Keratinocyte (primary cell): ENCODE data around the gene PRKAR2B. TPM values are rescaled to one million over a fixed set of nuclear protein-coding genes. Genes with fewer than 3 reads are reported as not detected.

Experiments used
- DNase-seq: peaks from one replicate; pipeline ENCODE4 v3.0.0-alpha.2; 2011; ENCODE audit warnings: low read depth, missing footprints, low spot score
- FAIRE-seq: peaks from 2 replicates; lab custom pipeline; 2011; peaks lifted over from hg19 to GRCh38; lab: Jason Lieb, UNC
- H2AFZ ChIP-seq: 2 replicates; pipeline ENCODE4 v1.6.0; 2012; ENCODE audit warnings: low read length, control low read depth, inconsistent platforms; ENCODE audit not compliant: control insufficient read depth
- H3K27ac ChIP-seq: 2 replicates; pipeline ENCODE4 v1.5.1; 2011; ENCODE audit warnings: low read length; ENCODE audit not compliant: control insufficient read depth, insufficient read depth
- H3K27me3 ChIP-seq: 3 replicates; pipeline ENCODE4 v1.6.0; 2011; ENCODE audit warnings: low read length; ENCODE audit not compliant: control insufficient read depth, insufficient read depth; ENCODE audit errors: extremely low read depth
- H3K36me3 ChIP-seq, 2 experiments: 2 replicates in 1 of 2; 3 replicates in 1 of 2; pipeline ENCODE4 v1.5.1; 2011; ENCODE audit warnings: low read length in 2 of 2, mild to moderate bottlenecking in 1 of 2; ENCODE audit not compliant: control insufficient read depth in 2 of 2, insufficient read depth in 2 of 2; ENCODE audit errors: extremely low read depth in 1 of 2
- H3K4me1 ChIP-seq: 3 replicates; pipeline ENCODE4 v1.5.1; 2011; ENCODE audit warnings: low read length; ENCODE audit not compliant: control insufficient read depth, insufficient read depth; ENCODE audit errors: extremely low read depth
- H3K4me2 ChIP-seq: 3 replicates; pipeline ENCODE4 v1.6.0; 2011; ENCODE audit warnings: low read depth, low read length; ENCODE audit not compliant: control insufficient read depth, insufficient read depth; ENCODE audit errors: extremely low read depth
- H3K4me3 ChIP-seq, 3 experiments: fragments of 200-600 bp in 1 of 3; sonication (generic) in 1 of 3; 2 replicates in 2 of 3; 3 replicates in 1 of 3; pipeline ENCODE4 v1.5.1; 2011 to 2016; ENCODE audit warnings: low read length in 3 of 3, mild to moderate bottlenecking in 3 of 3, control low read depth in 2 of 3, inconsistent platforms in 1 of 3, low read depth in 1 of 3, mixed read lengths in 1 of 3, mixed run types in 1 of 3, moderate library complexity in 1 of 3; ENCODE audit not compliant: control insufficient read depth in 2 of 3, insufficient read depth in 2 of 3; ENCODE audit errors: extremely low read depth in 1 of 3
- H3K79me2 ChIP-seq: 2 replicates; pipeline ENCODE4 v1.6.0; 2012; ENCODE audit warnings: low read length; ENCODE audit not compliant: control insufficient read depth, insufficient read depth
- H3K9ac ChIP-seq: 3 replicates; pipeline ENCODE4 v1.6.0; 2011; ENCODE audit warnings: low read length; ENCODE audit not compliant: control insufficient read depth, insufficient read depth; ENCODE audit errors: extremely low read depth
- H3K9me1 ChIP-seq: 3 replicates; pipeline ENCODE4 v1.6.0; 2011; ENCODE audit warnings: low read length; ENCODE audit not compliant: control insufficient read depth, insufficient read depth; ENCODE audit errors: extremely low read depth
- H3K9me3 ChIP-seq: 2 replicates; pipeline ENCODE4 v1.5.1; 2012; ENCODE audit warnings: low read depth, low read length; ENCODE audit not compliant: control insufficient read depth
- H4K20me1 ChIP-seq: 3 replicates; pipeline ENCODE4 v1.6.0; 2011; ENCODE audit warnings: low read length; ENCODE audit not compliant: control insufficient read depth, insufficient read depth; ENCODE audit errors: extremely low read depth
- CTCF ChIP-seq, 3 experiments: IDR thresholded peaks in 1 of 3; conservative IDR thresholded peaks in 1 of 3; optimal IDR thresholded peaks in 1 of 3; 2 replicates in 2 of 3; 3 replicates in 1 of 3; pipeline versions ENCODE3 to v1.5.1; 2011; ENCODE audit warnings: low read length in 3 of 3, mild to moderate bottlenecking in 3 of 3, moderate library complexity in 2 of 3, control low read depth in 1 of 3, inconsistent platforms in 1 of 3; ENCODE audit not compliant: insufficient read depth in 2 of 3; ENCODE audit errors: extremely low read depth in 1 of 3
- EZH2 ChIP-seq: IDR thresholded peaks from one replicate; pipeline ENCODE4 v1.6.1; 2012; ENCODE audit warnings: inconsistent platforms, mild to moderate bottlenecking, low read length, moderate library complexity
- dilution Hi-C: fragments of 300-500 bp; cut with MboI; formaldehyde crosslinking; loops from one replicate; pipeline ENCODE4 v1.7.0; 2020; ENCODE audit warnings: low sequenced_read_pairs; ENCODE audit not compliant: extremely low pct_ligation_motif_present
- polyA plus RNA-seq, 5 experiments: library from polyadenylated mRNA; depleted of rRNA in 3 of 5; stranded (reverse) in 3 of 5; stranded (forward) in 1 of 5; unstranded in 1 of 5; fragments of >200 nt; gene quantifications; 1 replicate in 1 of 5; 2 replicates in 3 of 5; 3 replicates in 1 of 5; pipeline versions ENCODE4 v1.2.1 to v1.2.3, GENCODE V29; 2011 to 2012; ENCODE audit warnings: missing spikeins in 2 of 5, low read depth in 1 of 5, low replicate concordance in 1 of 5

PRKAR2B gene
- polyA plus RNA-seq, 1 donor (not counting 4 experiments of a cell fraction or from before 2014, with no cell fraction given) = 0.01 TPM

GRCh38 chr7:107035446-107035845 lies 9.1 kb upstream of the PRKAR2B start:
- Histone ChIP-seq H3K4me1 (no peaks in the 10 kb centered on the region), H3K27ac (no peak overlapping the region), H3K9me3 (no peaks in the 10 kb centered on the region), H3K79me2 (no peaks in the 10 kb centered on the region), H2AFZ (no peak overlapping the region), H3K9ac (no peak overlapping the region), H3K4me2 (no peak overlapping the region), H3K4me3 (no peak overlapping the region), H4K20me1 (no peaks in the 10 kb centered on the region), H3K36me3 (no peaks in the 10 kb centered on the region), H3K9me1 (no peaks in the 10 kb centered on the region), H3K27me3 (no peaks in the 10 kb centered on the region)
- dilution Hi-C loops = no loop called here
- no peak for DNase-seq
- no peak for FAIRE-seq
- TF ChIP-seq EZH2 (no peak), CTCF (optimal IDR thresholded peaks at IDR 0.05 in 1 of 3, IDR thresholded peaks at IDR 0.05 in 1 of 3, conservative IDR thresholded peaks at IDR 0.05 in 1 of 3; ENCODE audit: extremely low read depth in 1 of 3, insufficient read depth in 2 of 3, low read length in 3 of 3) (no peak)

GRCh38 chr7:107036535-107036934 lies 8.0 kb upstream of the PRKAR2B start:
- dilution Hi-C loops = no loop called here
- Histone ChIP-seq H3K9me3 (no peaks in the 10 kb centered on the region), H4K20me1 (no peaks in the 10 kb centered on the region), H3K4me1 (no peaks in the 10 kb centered on the region), H3K27ac (no peak overlapping the region), H3K79me2 (no peaks in the 10 kb centered on the region), H3K36me3 (no peaks in the 10 kb centered on the region), H2AFZ (no peak overlapping the region), H3K9ac (no peak overlapping the region), H3K9me1 (no peaks in the 10 kb centered on the region), H3K4me3 (no peak overlapping the region), H3K27me3 (no peaks in the 10 kb centered on the region), H3K4me2 (no peak overlapping the region)
- FAIRE-seq (no peak), DNase-seq (no peak)
- no peak for TF ChIP-seq CTCF (optimal IDR thresholded peaks at IDR 0.05 in 1 of 3, IDR thresholded peaks at IDR 0.05 in 1 of 3, conservative IDR thresholded peaks at IDR 0.05 in 1 of 3; ENCODE audit: extremely low read depth in 1 of 3, insufficient read depth in 2 of 3, low read length in 3 of 3)
- no peak for TF ChIP-seq EZH2
